IMR-90 (cell line): Measurements from ENCODE around the gene OR1F1.
"Not testable (repeated sequence)": the region's sequence is repeated elsewhere in the genome, so short reads cannot be mapped to it uniquely, and the experiment has no call there.

Experiments used
- BHLHE40 ChIP-seq: fragments of 150-350 bp; IDR thresholded peaks from 2 replicates; pipeline ENCODE4 v1.6.1; 2016; ENCODE audit warnings: mild to moderate bottlenecking, low read depth, low read length
- CEBPB ChIP-seq: IDR thresholded peaks from 2 replicates; pipeline ENCODE4 v1.6.1; 2012; ENCODE audit warnings: low read depth, low read length, improper control_type of control experiment
- ELK1 ChIP-seq: fragments of 150-350 bp; IDR thresholded peaks from 2 replicates; pipeline ENCODE4 v1.6.1; 2016; ENCODE audit warnings: low read depth, mild to moderate bottlenecking, low read length, moderate library complexity, borderline replicate concordance
- MAFK ChIP-seq: IDR thresholded peaks from 2 replicates; pipeline ENCODE4 v1.6.1; 2012; ENCODE audit warnings: low read depth, low read length, improper control_type of control experiment
- MXI1 ChIP-seq: IDR thresholded peaks from 2 replicates; pipeline ENCODE4 v1.6.1; 2012; ENCODE audit warnings: low read depth, mild to moderate bottlenecking, low read length, moderate library complexity, borderline replicate concordance
- POLR2A ChIP-seq: IDR thresholded peaks from 2 replicates; pipeline ENCODE4 v1.6.1; 2012; ENCODE audit warnings: mild to moderate bottlenecking, low read depth, low read length
- RAD21 ChIP-seq: IDR thresholded peaks from 2 replicates; pipeline ENCODE4 v1.6.1; 2012; ENCODE audit warnings: low read length, improper control_type of control experiment
- RCOR1 ChIP-seq: IDR thresholded peaks from 2 replicates; pipeline ENCODE4 v1.6.1; 2012; ENCODE audit warnings: mild to moderate bottlenecking, low read length, improper control_type of control experiment; ENCODE audit not compliant: insufficient replicate concordance
- TF ChIP-seq, protein P1 (sequence below): conservative IDR thresholded peaks from 2 replicates; pipeline ENCODE4 v1.5.1; 2012; ENCODE audit warnings: mild to moderate bottlenecking, low read depth, low read length, improper control_type of control experiment

GRCh38 chr16:3205939-3206338, 17.9 kb downstream of the OR1F1 start:
- not testable (repeated sequence) for TF ChIP-seq POLR2A, RCOR1, BHLHE40, MXI1, RAD21, ELK1, CEBPB, MAFK
- TF ChIP-seq, protein P1, sequence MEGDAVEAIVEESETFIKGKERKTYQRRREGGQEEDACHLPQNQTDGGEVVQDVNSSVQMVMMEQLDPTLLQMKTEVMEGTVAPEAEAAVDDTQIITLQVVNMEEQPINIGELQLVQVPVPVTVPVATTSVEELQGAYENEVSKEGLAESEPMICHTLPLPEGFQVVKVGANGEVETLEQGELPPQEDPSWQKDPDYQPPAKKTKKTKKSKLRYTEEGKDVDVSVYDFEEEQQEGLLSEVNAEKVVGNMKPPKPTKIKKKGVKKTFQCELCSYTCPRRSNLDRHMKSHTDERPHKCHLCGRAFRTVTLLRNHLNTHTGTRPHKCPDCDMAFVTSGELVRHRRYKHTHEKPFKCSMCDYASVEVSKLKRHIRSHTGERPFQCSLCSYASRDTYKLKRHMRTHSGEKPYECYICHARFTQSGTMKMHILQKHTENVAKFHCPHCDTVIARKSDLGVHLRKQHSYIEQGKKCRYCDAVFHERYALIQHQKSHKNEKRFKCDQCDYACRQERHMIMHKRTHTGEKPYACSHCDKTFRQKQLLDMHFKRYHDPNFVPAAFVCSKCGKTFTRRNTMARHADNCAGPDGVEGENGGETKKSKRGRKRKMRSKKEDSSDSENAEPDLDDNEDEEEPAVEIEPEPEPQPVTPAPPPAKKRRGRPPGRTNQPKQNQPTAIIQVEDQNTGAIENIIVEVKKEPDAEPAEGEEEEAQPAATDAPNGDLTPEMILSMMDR: not testable (repeated sequence)
